ENCODE measurements around the gene TMEM117.

The TMEM117 gene

GRCh38 chr12:43884683-43885410 lies 49.0 kb downstream of the TMEM117 start:
- DNase-seq (ENCODE audit: low spot score), result peak; percentile 92

- DNase-seq (ENCODE audit: low spot score), result no peak
These were observed 51.5 kb downstream of the TMEM117 start for GRCh38 chr12:43887397-43887796.

- no peak for DNase-seq (ENCODE audit: low spot score)
These were observed 56.1 kb downstream of the TMEM117 start for GRCh38 chr12:43891856-43892574.

GRCh38 chr12:43893670-43894069 lies 57.8 kb downstream of the TMEM117 start:
- no peak for DNase-seq (ENCODE audit: low spot score)

- DNase-seq (ENCODE audit: low spot score), result no peak
These were observed 59.8 kb downstream of the TMEM117 start for GRCh38 chr12:43895580-43896206.

GRCh38 chr12:43896496-43896895 lies 60.6 kb downstream of the TMEM117 start:
- DNase-seq (ENCODE audit: low spot score), result no peak

- DNase-seq (ENCODE audit: low spot score), result no peak
These were observed 62.6 kb downstream of the TMEM117 start for GRCh38 chr12:43898474-43898873.

- no peak for DNase-seq (ENCODE audit: low spot score)
These were observed 63.7 kb downstream of the TMEM117 start for GRCh38 chr12:43899574-43899973.

- DNase-seq (ENCODE audit: low spot score), result no peak
These were observed 67.8 kb downstream of the TMEM117 start for GRCh38 chr12:43903686-43904085.

GRCh38 chr12:43912859-43913258 lies 77.0 kb downstream of the TMEM117 start:
- no peak for DNase-seq (ENCODE audit: low spot score)

GRCh38 chr12:43914391-43914790 lies 78.5 kb downstream of the TMEM117 start:
- no peak for DNase-seq (ENCODE audit: low spot score)

- no peak for DNase-seq (ENCODE audit: low spot score)
These were observed 79.1 kb downstream of the TMEM117 start for GRCh38 chr12:43914923-43915468.

- no peak for DNase-seq (ENCODE audit: low spot score)
These were observed 82.0 kb downstream of the TMEM117 start for GRCh38 chr12:43917896-43918295.

- DNase-seq (ENCODE audit: low spot score), result no peak
These were observed 85.9 kb downstream of the TMEM117 start for GRCh38 chr12:43921666-43922337.

- no peak for DNase-seq (ENCODE audit: low spot score)
These were observed 94.2 kb downstream of the TMEM117 start for GRCh38 chr12:43930032-43930431.

GRCh38 chr12:43931187-43931586 lies 95.3 kb downstream of the TMEM117 start:
- DNase-seq (ENCODE audit: low spot score), result no peak

GRCh38 chr12:43935581-43935980 lies 99.7 kb downstream of the TMEM117 start:
- DNase-seq (ENCODE audit: low spot score), result no peak

- DNase-seq (ENCODE audit: low spot score), result no peak
These were observed 102.1 kb downstream of the TMEM117 start for GRCh38 chr12:43937947-43938346.

GRCh38 chr12:43942379-43942778 lies 106.5 kb downstream of the TMEM117 start:
- DNase-seq (ENCODE audit: low spot score), result no peak

- DNase-seq (ENCODE audit: low spot score), result peak; percentile 59
These were observed 110.1 kb downstream of the TMEM117 start for GRCh38 chr12:43945983-43946382.

GRCh38 chr12:43951286-43951685 lies 115.4 kb downstream of the TMEM117 start:
- no peak for DNase-seq (ENCODE audit: low spot score)

- DNase-seq (ENCODE audit: low spot score), result peak; percentile 82
These were observed 122.0 kb downstream of the TMEM117 start for GRCh38 chr12:43957732-43958372.

Measured in pons (tissue), 1 donor.